Ovary (tissue), 3 donors: ENCODE results near the gene MYBPC1.
"Not testable (repeated sequence)": the region's sequence is repeated elsewhere in the genome, so short reads cannot be mapped to it uniquely, and the experiment has no call there.

ENCODE experiments used
- CTCF ChIP-seq, 3 donors: fragments of 450-650 bp in 2 of 3; fragments of 200-600 bp in 1 of 3; IDR thresholded peaks; one replicate each; pipeline versions ENCODE4 v1.5.1 to v1.8.0; 2016 to 2022; ENCODE audit warnings: antibody characterized with exemption in 3 of 3, mild to moderate bottlenecking in 1 of 3
- POLR2A ChIP-seq: fragments of 450-650 bp; IDR thresholded peaks from one replicate; pipeline ENCODE4 v1.6.1; 2017; ENCODE audit warnings: antibody characterized with exemption, mild to moderate bottlenecking, moderate library complexity
- donor health status: DM: no; HTN: no; CAD: no.

GRCh38 chr12:101681627-101682026 is 86.9 kb downstream of the MYBPC1 start:
- not testable (repeated sequence) for TF ChIP-seq POLR2A; CTCF (IDR thresholded peaks at IDR 0.05)
